GM23338 (cell line): Measurements from ENCODE around the gene STPG1.

ENCODE experiments used
- EZH2 ChIP-seq: fragments of 200-600 bp; sonication (generic); IDR thresholded peaks from one replicate; pipeline ENCODE4 v1.8.0; 2017; ENCODE audit warnings: antibody characterized with exemption, mild to moderate bottlenecking, low read depth; ENCODE audit not compliant: unreplicated experiment
- EZH2phosphoT487 ChIP-seq: fragments of 200-600 bp; sonication (generic); IDR thresholded peaks from one replicate; pipeline ENCODE4 v1.8.1; 2018; ENCODE audit warnings: antibody characterized with exemption; ENCODE audit not compliant: unreplicated experiment
- JUNB ChIP-seq: IDR thresholded peaks from one replicate; pipeline ENCODE4 v1.6.1; 2016; ENCODE audit warnings: antibody characterized with exemption; ENCODE audit not compliant: unreplicated experiment
- POLR2AphosphoS5 ChIP-seq: IDR thresholded peaks from 2 replicates; pipeline ENCODE4 v1.6.1; 2016; ENCODE audit warnings: antibody characterized with exemption, low read depth
- TF ChIP-seq, protein P1 (sequence below), 2 experiments: fragments of 200-600 bp in 1 of 2; sonication (generic) in 1 of 2; conservative IDR thresholded peaks; 2 replicates each; pipeline versions ENCODE4 v1.5.1 to v1.6.1; 2016 to 2017; ENCODE audit warnings: antibody characterized with exemption in 2 of 2, low read depth in 2 of 2, mild to moderate bottlenecking in 2 of 2, moderate library complexity in 1 of 2
- TF ChIP-seq, protein P2 (sequence below): IDR thresholded peaks from one replicate; pipeline ENCODE4 v1.6.1; 2018; ENCODE audit warnings: antibody characterized with exemption; ENCODE audit not compliant: unreplicated experiment

DNA sequence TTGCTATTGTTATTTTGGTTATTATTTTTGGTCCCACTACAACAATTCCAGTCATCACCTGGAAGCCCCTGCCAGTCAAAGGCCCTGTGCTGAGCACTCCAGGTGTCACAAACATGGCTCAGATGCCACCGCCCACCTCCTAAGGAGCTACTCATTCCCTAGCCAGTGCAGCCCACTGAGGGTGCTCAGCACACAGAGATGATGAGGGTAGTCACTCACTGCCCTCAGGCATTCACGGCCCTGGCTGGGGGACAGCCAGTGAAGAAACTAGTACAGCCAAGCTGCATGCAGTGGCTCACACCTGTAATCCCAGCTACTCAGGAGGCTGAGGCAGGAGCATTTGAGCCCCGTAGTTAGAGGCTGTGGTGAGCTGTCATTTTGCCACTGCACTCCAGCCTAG lies 44.3 kb upstream of the STPG1 start:
- TF ChIP-seq, protein P1, sequence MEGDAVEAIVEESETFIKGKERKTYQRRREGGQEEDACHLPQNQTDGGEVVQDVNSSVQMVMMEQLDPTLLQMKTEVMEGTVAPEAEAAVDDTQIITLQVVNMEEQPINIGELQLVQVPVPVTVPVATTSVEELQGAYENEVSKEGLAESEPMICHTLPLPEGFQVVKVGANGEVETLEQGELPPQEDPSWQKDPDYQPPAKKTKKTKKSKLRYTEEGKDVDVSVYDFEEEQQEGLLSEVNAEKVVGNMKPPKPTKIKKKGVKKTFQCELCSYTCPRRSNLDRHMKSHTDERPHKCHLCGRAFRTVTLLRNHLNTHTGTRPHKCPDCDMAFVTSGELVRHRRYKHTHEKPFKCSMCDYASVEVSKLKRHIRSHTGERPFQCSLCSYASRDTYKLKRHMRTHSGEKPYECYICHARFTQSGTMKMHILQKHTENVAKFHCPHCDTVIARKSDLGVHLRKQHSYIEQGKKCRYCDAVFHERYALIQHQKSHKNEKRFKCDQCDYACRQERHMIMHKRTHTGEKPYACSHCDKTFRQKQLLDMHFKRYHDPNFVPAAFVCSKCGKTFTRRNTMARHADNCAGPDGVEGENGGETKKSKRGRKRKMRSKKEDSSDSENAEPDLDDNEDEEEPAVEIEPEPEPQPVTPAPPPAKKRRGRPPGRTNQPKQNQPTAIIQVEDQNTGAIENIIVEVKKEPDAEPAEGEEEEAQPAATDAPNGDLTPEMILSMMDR (conservative IDR thresholded peaks at IDR 0.05; ENCODE audit: low read depth in 2 of 2), result no peak
- TF ChIP-seq POLR2AphosphoS5 (no peak), EZH2 (no peak), EZH2phosphoT487 (no peak), JUNB (no peak)
- TF ChIP-seq, protein P2, sequence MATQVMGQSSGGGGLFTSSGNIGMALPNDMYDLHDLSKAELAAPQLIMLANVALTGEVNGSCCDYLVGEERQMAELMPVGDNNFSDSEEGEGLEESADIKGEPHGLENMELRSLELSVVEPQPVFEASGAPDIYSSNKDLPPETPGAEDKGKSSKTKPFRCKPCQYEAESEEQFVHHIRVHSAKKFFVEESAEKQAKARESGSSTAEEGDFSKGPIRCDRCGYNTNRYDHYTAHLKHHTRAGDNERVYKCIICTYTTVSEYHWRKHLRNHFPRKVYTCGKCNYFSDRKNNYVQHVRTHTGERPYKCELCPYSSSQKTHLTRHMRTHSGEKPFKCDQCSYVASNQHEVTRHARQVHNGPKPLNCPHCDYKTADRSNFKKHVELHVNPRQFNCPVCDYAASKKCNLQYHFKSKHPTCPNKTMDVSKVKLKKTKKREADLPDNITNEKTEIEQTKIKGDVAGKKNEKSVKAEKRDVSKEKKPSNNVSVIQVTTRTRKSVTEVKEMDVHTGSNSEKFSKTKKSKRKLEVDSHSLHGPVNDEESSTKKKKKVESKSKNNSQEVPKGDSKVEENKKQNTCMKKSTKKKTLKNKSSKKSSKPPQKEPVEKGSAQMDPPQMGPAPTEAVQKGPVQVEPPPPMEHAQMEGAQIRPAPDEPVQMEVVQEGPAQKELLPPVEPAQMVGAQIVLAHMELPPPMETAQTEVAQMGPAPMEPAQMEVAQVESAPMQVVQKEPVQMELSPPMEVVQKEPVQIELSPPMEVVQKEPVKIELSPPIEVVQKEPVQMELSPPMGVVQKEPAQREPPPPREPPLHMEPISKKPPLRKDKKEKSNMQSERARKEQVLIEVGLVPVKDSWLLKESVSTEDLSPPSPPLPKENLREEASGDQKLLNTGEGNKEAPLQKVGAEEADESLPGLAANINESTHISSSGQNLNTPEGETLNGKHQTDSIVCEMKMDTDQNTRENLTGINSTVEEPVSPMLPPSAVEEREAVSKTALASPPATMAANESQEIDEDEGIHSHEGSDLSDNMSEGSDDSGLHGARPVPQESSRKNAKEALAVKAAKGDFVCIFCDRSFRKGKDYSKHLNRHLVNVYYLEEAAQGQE, result no peak
